HG03060 (cell line): ENCODE data around the gene SLC16A10.
A peak's percentile ranks its signal among the peaks of the same experiment; 100 is the strongest.
"Not testable (repeated sequence)": the region's sequence is repeated elsewhere in the genome, so short reads cannot be mapped to it uniquely, and the experiment has no call there.

Source experiments
- ATAC-seq: cut with Tn5 transposase; IDR thresholded peaks from one replicate; pipeline ENCODE4 v1.9.1; 2021; ENCODE audit warnings: low read depth, moderate number of reproducible peaks; ENCODE audit not compliant: unreplicated experiment

The SLC16A10 gene

DNA sequence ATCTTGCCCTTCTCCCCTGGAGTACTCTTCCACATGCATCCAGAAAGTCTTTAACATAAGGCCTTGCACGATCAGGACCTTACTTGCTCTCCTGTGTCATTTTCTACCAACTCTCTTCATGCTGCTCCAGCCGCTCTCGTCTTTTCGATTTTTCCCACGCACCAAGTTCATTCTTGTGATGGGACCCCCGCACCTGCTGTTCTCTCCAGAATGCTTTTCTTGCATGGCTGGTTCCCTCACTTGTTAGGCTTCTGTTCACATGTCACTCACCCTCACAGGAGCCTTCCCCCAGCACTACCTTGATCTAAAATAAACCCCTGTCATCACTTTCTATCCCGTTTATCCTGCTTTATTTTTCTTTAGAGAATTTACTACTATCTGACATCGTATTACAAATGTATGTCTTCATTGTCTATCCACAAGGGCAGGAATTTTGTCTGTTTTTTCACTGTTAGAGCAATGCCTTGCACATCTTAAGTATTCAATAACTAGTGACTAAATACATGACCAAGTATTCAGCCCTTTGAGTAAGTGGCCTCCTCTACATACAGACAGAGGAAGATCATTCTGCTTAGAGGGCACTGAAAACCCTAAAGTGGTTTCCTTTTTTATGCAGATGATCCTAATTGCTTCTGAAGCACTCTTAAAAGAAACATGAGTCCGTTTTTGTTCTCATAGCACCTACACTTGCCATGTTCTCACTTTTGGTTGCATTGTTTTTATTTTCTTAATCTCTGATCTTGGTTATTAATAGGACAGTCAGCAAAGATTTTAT is 166.9 kb downstream of the SLC16A10 start:
- no peak for ATAC-seq

DNA sequence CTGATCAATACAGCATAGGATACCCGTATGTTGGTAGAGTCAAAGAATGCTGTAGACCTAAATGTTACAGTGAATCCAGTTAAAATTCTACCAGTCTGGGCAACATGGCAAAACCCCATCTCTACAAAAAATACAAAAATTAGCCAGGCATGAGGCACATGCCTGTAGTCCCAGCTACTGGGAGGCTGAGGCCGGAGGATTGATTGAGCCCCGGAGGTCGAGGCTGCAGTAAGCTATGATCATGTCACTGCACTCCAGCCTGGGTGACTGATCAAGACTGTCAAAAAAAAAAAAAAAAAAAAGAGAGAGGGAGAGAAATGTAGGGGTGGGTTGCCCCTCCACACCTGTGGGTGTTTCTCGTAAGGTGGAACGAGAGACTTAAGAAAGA is 167.5 kb downstream of the SLC16A10 start:
- ATAC-seq: no peak

DNA sequence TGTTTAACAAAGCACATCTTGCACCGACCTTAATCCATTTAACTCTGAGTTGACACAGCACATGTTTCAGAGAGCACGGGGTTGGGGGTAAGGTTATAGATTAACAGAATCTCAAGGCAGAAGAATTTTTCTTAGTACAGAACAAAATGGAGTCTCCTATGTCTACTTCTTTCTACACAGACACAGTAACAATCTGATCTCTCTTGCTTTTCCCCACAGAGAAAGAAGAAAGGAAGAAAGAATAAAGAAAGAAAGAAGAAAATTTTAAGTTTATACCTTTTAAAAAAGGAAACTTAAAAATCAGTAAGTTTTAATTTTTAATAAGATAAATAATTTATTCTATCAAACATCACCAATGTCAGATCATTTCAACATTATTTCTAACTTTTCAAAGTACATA is 168.5 kb downstream of the SLC16A10 start:
- not testable (repeated sequence) for ATAC-seq

DNA sequence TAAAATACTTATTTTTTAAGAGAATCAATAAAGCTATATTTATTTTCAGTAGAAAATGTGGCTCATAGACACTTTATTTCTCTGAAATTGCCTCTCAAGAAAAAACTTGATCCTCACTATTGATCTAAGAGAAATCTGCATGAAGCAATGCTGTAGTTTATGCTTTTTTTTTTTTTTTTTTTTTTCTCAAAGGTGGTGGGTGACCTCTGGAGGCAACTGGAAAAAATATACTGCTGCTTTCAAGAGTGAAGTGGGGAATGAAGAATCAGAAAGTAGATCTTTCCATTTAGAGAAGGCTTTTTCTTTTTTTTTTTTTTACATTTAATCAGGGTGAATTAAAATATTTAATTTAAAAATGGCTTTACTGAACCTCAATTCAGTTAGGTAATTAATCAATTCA is 169.3 kb downstream of the SLC16A10 start:
- no peak for ATAC-seq

DNA sequence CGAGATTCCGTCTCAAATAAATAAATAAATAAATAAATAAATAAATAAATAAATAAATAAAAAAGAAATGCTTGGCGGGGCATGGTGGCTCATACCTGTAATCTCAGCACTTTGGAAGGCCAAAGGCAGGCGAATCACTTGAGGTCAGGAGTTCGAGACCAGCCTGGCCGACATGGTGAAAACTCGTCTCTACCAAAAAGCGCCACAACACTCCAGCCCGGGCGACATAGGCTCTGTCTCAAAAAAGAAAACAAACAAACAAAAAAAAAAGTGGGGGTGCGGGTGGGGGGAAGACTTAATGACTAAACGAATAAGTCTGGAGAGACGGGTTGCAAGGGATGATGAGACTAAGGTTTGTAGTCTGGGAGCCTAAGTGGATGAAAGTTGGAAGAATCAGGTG is 170.7 kb downstream of the SLC16A10 start:
- no peak for ATAC-seq

DNA sequence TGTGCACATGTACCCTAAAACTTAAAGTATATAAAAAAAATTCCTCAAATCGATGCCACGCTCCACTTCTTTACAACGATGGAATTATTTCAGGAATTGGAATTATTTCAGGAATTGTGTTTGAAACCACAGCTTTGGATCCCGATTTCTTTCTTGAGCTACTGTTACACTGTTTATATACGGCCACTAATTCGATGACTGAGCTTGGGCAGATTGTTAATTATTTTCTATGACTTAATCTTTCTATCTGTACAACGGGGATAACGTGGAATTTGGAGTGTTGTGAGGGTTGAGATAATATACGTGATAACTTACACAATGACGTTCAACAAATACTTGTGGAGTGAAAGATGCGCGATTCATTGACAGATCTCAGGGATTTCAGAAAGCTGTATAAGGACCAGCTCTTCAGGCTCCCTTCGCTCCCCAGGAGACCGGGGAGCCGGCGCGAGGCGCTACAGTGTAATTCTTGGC is 171.3 kb downstream of the SLC16A10 start:
- ATAC-seq: no peak

DNA sequence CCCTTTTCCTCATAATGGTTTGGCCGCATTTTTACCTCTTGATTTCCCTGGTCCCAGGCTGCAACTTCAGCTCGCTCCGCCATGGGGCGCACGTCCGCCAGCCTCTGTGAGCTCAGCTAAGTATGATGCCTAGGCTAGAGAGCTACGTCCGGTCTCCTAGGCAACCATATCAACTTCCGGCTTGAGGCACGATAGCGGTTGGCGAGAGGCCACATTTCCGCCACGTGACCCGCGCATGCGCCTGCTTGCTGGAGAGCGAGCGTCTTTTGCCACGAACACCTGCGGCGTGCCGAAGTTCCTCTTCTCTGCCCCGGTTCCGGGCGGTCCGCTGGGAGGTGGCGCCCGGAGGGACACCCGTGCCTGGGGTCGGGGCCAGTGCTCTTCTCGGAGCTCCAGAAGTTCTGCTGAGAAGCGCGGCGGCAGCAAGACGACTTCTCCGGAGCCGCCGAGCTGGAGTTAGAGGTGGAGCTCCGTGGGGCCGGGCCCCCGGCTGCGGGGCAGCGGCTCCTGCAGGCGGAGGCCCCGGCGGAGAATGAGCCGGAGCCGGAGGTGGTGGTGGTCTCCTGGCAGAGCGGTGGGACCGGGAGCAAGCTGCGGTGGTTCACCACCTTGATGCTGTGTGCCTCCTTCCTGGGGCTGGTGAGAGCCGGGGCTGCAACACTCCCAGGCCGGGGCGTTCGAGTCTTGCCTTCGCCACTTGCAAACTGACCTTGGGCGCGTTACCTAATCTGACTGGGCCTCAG is 172.0 kb downstream of the SLC16A10 start:
- peak; percentile 98 for ATAC-seq

DNA sequence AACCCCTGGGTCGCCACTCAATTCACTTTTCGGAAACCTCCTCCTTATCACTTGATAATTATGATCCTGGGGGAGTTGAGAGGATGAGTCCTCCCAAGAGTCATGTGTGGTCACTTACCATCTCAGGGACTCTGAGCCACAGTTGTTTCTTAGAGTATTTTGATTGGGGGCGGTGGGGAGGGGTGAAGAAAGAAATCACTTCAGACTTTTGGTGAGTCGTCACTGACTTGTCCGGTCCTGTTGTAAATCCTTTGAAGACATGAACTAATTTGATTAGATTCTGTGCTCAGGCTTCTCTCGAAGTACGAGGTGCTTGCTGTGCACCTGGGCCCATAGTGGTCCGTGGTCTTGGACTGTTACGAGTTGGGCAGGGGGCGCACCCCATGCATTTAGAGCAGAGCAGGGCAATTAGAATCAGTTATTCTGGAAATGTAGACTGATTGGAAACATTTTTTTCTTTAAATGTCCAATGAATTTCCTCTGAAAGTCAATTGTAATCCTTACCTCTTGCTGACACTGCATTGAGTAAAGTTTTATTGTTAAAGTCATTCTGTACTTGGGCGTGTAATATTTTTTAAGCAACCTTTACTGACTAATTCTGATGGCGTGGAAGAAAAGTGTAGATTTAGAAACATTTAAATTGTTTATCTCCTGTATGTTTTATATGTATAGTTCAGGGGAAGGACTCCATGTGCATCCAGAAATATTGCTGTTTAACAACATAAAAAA is 173.4 kb downstream of the SLC16A10 start:
- no peak for ATAC-seq

DNA sequence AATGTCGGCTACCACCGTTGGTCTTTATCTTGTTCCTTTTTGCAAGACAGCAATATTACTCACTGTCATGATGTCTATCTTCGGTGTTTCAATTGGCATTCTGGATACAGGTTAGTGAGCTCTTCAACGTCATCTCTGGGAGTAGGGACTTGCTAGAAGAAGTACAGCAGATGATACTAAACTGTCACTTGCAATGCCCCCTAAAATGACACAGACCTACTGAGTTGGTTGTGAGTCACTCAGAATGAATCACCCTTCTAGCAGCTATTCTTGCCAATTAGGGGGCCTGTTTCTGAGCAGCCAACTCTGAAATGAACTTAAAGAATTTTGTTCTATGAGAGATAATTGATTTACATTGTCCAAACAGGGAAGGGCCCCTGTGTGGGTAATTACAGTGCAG is 176.5 kb downstream of the SLC16A10 start:
- no peak for ATAC-seq

DNA sequence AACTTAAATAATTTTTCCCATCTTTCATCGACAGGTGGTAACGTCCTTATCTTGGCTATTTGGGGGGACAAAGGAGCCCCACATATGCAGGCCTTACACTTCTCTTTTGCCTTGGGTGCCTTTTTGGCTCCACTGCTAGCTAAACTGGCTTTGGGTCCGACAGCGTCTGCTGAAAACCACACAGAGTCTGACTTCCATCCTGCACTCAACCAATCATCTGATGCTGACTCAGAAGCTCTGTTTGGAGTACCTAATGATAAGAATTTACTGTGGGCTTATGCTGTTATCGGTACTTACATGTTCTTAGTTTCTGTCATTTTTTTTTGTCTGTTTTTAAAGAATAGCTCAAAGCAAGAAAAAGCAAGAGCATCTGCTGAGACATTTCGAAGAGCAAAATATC is 178.5 kb downstream of the SLC16A10 start:
- ATAC-seq: no peak

DNA sequence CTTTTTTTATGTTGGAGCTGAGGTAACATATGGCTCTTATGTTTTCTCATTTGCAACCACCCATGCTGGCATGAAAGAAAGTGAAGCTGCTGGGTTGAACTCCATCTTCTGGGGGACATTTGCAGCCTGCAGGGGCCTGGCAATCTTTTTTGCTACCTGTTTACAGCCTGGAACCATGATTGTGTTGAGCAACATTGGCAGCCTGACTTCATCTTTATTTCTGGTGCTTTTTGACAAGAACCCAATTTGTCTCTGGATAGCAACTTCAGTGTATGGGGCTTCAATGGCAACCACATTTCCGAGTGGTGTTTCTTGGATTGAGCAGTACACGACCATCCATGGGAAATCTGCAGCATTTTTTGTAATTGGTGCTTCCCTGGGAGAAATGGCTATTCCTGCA is 179.0 kb downstream of the SLC16A10 start:
- no peak for ATAC-seq

DNA sequence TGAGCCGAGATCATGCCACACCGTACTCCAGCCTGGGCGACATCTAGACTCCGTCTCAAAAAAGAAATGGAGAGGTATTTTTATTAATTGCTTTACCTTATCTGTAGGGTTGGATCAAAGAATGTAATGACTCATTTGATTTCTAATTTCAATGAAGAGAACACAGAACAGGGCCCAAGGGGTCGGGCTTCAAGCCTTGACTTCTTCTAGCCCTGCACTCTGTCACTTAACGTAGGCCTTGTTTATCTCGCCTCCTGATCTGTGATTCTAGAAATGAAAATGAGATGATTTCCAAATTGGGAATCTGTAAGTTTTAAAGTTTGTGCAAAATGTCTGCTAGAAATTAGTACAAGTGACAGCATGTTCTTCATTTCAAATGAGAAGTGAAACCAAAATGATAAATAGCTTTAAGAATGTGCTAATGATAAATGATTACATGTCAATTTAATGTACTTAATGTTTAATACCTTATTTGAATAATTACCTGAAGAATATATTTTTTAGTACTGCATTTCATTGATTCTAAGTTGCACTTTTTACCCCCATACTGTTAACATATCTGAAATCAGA is 180.5 kb downstream of the SLC16A10 start:
- no peak for ATAC-seq

DNA sequence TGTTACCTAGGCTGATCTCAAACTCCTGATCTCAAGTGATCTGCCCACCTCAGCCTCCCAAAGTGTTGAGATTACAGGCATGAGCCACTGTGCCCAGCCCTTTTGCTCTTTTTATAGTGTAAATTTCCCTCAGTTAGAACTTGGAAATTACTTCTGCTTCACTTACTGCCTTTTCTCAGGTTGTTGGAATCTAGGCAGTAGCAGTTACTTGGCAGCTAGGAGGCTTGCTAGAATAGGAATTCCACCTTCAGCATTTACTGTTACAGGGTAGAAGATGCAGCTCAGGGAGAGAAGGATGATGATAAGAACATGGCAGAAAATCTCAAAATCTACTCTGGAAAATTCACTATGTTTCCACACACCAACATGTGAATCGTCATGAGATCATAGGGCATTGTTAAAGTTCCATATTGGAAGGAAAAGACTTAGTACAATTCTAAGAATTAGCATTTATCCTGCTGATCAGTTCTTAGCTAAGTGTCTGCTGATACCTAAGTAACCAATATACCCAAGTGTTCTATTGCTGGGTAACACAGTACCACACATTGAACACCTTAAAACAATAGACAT is 182.2 kb downstream of the SLC16A10 start:
- no peak for ATAC-seq

DNA sequence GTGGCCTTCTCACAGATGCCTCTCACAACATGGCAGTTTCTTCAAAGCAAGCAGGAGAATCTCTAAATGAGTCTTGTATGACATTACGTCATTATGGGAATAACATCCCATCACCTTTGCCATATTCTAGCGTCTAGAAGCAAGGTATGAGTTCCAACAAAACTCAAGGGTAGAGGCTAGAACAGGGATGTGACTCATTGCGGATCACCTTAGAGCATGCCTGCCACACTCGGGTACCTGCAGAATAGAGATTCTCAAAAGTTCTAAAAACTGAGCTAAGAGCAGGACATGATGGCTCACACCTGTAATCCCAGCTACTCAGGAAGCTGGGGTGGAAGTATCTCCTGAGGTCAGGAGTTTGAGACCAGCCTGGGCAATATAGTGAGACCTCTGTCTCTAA is 182.8 kb downstream of the SLC16A10 start:
- ATAC-seq: no peak

DNA sequence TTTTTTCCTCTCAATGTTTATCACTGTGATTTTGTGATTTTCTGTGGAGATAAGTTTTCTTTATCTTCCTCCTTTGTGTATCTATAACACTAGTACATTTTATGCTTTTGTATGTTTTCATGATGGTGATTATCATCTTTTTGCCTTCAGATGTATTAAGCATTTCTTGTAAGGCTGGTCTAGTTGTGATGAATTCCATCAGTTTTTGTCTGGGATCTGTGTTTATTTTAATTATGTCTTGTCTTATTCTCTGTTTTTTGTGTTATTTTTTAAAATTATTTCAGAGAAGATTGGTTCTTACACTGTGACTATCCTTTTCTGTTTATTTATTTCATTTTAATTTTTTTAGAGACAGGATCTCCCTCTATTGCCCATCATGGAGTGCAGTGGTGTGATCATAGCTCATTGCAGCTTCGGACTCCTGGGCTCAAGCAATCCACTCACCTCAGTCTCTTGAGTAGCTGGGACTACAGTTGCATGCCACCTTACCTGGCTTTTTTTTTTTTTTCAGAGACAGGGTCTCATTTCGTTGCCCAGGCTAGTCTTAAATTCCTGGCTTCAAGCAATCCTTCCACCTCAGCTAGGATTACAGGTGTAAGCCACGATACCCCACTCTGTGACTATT is 187.4 kb downstream of the SLC16A10 start:
- ATAC-seq: no peak

DNA sequence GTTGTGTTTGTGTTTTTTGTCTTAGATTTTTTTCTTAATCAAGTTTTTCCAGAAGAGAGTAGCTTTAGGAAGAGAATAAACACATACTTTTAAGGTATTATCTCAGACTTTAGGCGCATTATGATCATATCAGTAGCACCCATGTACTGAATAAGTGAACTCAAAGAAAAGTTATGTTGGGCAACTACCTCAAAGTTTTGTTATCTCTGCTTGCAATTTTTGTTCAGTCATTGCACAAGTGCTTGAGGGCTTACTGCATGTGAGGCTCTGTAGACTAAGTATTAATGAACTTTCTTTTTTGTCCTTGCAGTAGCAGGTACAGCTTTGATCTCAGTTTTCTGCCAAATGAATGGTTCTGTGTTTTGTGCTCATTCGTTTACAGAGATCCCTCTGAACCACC is 189.0 kb downstream of the SLC16A10 start:
- no peak for ATAC-seq

DNA sequence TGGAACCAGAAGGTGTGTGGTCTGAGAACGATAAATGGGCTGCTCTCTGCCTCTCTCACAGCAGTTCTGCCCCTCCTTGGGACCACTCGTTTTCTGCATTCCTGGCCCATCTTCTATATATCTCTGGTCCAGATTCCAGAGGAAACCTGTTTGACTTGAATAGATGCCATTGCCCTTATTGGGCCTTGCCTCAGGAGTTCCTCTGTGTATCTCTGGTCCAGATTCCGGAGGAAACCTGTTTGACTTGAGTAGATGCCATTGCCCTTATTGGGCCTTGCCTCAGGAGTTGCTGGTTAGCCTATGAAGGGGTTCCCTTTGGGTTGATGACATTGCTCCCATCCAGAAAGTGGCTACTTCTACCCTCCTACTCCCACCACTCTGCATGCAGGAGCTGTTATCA is 189.4 kb downstream of the SLC16A10 start:
- ATAC-seq: no peak

DNA sequence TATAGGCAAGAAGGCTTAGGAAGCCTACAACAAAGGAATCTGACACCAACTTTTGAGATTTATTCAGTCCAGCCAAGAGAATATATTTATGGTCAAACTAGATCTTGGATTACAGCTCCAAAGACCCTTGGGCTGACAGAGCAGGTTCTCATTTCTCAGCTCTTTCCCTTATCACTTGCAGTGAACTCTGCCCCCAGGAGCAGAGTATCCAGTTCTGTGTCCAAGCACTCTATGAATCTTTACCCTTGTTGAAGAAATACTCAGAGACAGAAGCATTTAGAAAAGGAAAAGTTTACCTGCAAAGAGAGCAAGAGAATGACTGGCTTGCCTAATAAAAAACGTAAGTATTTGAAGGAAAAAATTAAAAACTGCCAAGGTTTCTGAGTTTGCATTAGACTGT is 190.5 kb downstream of the SLC16A10 start:
- no peak for ATAC-seq

DNA sequence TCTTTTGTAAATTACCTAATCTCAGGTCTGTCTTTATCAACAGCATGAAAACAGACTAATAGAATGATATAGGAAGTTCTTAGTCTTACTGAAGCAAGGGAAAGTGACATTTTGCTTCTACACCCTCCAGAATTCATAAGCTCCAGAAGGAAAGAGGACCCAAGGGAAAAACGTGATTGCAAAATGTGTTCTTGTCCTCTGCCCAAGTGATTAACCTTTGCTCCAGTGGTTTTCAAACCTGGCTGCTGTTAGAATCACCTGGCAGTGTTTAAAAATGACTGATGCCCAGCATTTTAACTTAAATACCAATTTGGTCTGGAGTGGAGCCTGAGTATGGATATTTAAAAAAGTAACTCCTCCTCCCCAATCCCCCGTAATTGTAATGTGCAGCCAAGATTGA is 191.4 kb downstream of the SLC16A10 start:
- no peak for ATAC-seq

DNA sequence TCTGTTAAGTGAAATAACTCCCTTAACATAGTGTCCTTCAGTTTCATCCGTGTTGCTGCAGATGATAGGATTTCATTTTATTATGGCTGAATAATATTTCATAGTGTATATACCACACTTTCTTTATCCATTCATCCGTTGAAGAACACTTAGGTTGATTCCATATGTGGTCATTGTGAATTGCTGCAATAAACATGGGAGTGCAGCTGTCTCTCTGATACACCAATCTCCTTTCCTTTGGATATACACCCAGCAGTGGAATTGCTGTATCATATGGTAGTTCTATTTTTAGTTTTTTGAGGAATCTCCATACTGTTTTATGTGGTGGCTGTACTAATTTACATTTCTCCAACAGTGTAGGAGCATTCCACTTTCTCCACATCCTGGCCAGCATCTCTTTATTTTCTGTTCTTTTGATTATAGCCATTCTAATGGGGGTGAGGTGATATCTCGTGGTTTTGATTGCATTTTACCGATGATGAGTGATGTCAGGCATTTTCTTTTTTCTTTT is 193.2 kb downstream of the SLC16A10 start:
- no peak for ATAC-seq
